MCF 10A (cell line): ENCODE measurements around the gene PUS10. TPM values are rescaled to one million over a fixed set of nuclear protein-coding genes. Genes with fewer than 3 reads are reported as not detected.
A peak's percentile ranks its signal among the peaks of the same experiment; 100 is the strongest.
"Not testable (repeated sequence)": the region's sequence is repeated elsewhere in the genome, so short reads cannot be mapped to it uniquely, and the experiment has no call there.

ENCODE experiments used
- BruUV-seq: library from RNA; stranded (reverse); fragments of 400-500 nt; replicated peaks from 2 replicates; lab custom pipeline; 2021; lab: Mats Ljungman, UMichigan
- CTCF ChIA-PET: fragments of 300-600 bp; sonication (Branson Sonifier 250); formaldehyde crosslinking; extraction: SDS; loops from one replicate; lab custom pipeline; 2021; ENCODE audit warnings: antibody characterized with exemption, inconsistent platforms; lab: Yijun Ruan, JAX
- POLR2A ChIA-PET: fragments of 300-600, 350-650 bp; sonication (Branson Sonifier 250); formaldehyde crosslinking; extraction: SDS; loops from one replicate; lab custom pipeline; 2020; ENCODE audit warnings: antibody characterized with exemption, inconsistent platforms; lab: Yijun Ruan, JAX
- DNase-seq: peaks from one replicate; pipeline ENCODE4 v3.0.0-alpha.2; 2018; ENCODE audit not compliant: unreplicated experiment
- H3K27ac Mint-ChIP-seq: one replicate; pipeline ENCODE4 v1.8.0; 2022; ENCODE audit warnings: mild to moderate bottlenecking, low read depth, mixed read lengths; ENCODE audit not compliant: unreplicated experiment
- H3K27me3 Mint-ChIP-seq: one replicate; pipeline ENCODE4 v1.8.0; 2022; ENCODE audit warnings: mixed read lengths; ENCODE audit not compliant: insufficient read depth, unreplicated experiment
- H3K36me3 Mint-ChIP-seq: one replicate; pipeline ENCODE4 v1.8.0; 2022; ENCODE audit warnings: mild to moderate bottlenecking, moderate library complexity, mixed read lengths; ENCODE audit not compliant: insufficient read depth, unreplicated experiment
- H3K4me1 Mint-ChIP-seq: one replicate; pipeline ENCODE4 v1.8.0; 2022; ENCODE audit warnings: mixed read lengths; ENCODE audit not compliant: insufficient read depth, unreplicated experiment
- H3K4me3 Mint-ChIP-seq: one replicate; pipeline ENCODE4 v1.8.0; 2022; ENCODE audit warnings: mild to moderate bottlenecking, moderate library complexity, mixed read lengths; ENCODE audit not compliant: unreplicated experiment
- H3K9me3 Mint-ChIP-seq: one replicate; pipeline ENCODE4 v1.8.0; 2022; ENCODE audit warnings: mixed read lengths; ENCODE audit not compliant: unreplicated experiment
- intact Hi-C: fragments of 100-400 bp; cut with micrococcal nuclease; formaldehyde crosslinking; loops from 2 replicates; pipeline ENCODE4 v1.14.1; 2022
- total RNA-seq: library from RNA; stranded (reverse); gene quantifications from 2 replicates; pipeline ENCODE4 v1.2.3, GENCODE V29; 2022
- TF ChIP-seq, protein P1 (sequence below): fragments of 200-600 bp; IDR thresholded peaks from one replicate; pipeline ENCODE4 v1.8.0; 2022; ENCODE audit warnings: antibody characterized with exemption, mild to moderate bottlenecking; ENCODE audit not compliant: unreplicated experiment

The PUS10 gene
- total RNA-seq, 1 experiment from 2014 or later = 5.0 TPM

GRCh38 chr2:60936757-60937156, 81.3 kb downstream of the PUS10 start:
- Mint-ChIP-seq H3K9me3 (no peaks in the 10 kb centered on the region), H3K4me1 (no peaks in the 10 kb centered on the region), H3K27me3 (no peaks in the 10 kb centered on the region), H3K27ac (no peak overlapping the region), H3K4me3 (no peak overlapping the region), H3K36me3 (peaks cover 38% of the 10 kb centered on the region)
- DNase-seq = no peak
- CTCF ChIA-PET = no interaction called here
- intact Hi-C loops = no loop called here
- TF ChIP-seq, protein P1, sequence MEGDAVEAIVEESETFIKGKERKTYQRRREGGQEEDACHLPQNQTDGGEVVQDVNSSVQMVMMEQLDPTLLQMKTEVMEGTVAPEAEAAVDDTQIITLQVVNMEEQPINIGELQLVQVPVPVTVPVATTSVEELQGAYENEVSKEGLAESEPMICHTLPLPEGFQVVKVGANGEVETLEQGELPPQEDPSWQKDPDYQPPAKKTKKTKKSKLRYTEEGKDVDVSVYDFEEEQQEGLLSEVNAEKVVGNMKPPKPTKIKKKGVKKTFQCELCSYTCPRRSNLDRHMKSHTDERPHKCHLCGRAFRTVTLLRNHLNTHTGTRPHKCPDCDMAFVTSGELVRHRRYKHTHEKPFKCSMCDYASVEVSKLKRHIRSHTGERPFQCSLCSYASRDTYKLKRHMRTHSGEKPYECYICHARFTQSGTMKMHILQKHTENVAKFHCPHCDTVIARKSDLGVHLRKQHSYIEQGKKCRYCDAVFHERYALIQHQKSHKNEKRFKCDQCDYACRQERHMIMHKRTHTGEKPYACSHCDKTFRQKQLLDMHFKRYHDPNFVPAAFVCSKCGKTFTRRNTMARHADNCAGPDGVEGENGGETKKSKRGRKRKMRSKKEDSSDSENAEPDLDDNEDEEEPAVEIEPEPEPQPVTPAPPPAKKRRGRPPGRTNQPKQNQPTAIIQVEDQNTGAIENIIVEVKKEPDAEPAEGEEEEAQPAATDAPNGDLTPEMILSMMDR = no peak
- BruUV-seq = no TSS peak
- POLR2A ChIA-PET = no interaction called here

- no peaks in the 10 kb centered on the region for H3K9me3 Mint-ChIP-seq
- DNase-seq = no peak
- TF ChIP-seq, protein P1 = no peak
- H3K4me3 Mint-ChIP-seq = no peak overlapping the region
- no peaks in the 10 kb centered on the region for H3K4me1 Mint-ChIP-seq
- H3K36me3 Mint-ChIP-seq = peaks cover 42% of the 10 kb centered on the region
- peak overlapping the region; percentile 25 for H3K27ac Mint-ChIP-seq
- ChIA-PET POLR2A (interaction anchor here (0.8 to 1.6 kb wide), 5 partner anchors 12 to 82 kb away, joined by 3 to 5 read pairs (median 4); partner anchors contain the start of gene REL), CTCF (interaction anchor here (0.6 kb wide), 2 partner anchors 7 to 56 kb away, joined by 4 read pairs; no protein-coding TSS in a partner anchor)
- no TSS peak for BruUV-seq
- no peaks in the 10 kb centered on the region for H3K27me3 Mint-ChIP-seq
- intact Hi-C loops = no loop called here
Measured at GRCh38 chr2:60934165-60934722, 83.8 kb downstream of the PUS10 start.

DNA sequence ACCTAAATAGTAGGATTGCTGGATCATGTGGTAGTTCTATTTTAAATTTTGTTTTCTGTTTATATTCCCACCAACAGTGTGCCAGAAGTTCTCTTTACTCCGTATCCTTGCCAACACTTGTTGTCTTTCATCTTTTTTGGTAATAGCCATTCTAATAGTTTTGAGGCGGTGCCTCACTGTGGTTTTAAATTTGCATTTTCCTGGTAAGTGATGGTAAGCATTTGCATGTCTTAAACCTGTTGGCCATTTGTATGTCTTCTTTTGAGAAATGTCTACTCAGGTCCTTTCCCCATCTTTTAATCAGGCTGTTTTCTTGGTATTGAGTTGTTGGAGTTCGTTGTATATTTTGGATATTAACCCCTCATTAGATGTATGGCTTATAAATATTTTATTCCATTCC, 85.1 kb downstream of the PUS10 start:
- Mint-ChIP-seq H3K4me3 (no peak overlapping the region), H3K27ac (no peak overlapping the region), H3K27me3 (no peaks in the 10 kb centered on the region), H3K4me1 (no peaks in the 10 kb centered on the region), H3K9me3 (no peaks in the 10 kb centered on the region), H3K36me3 (peaks cover 42% of the 10 kb centered on the region)
- ChIA-PET CTCF (no interaction called here), POLR2A (interaction anchor here (0.7 to 1.6 kb wide), 2 partner anchors 29 to 48 kb away, joined by 3 to 4 read pairs; no protein-coding TSS in a partner anchor)
- TF ChIP-seq, protein P1 = no peak
- intact Hi-C loops = no loop called here
- no TSS peak for BruUV-seq
- no peak for DNase-seq

DNA sequence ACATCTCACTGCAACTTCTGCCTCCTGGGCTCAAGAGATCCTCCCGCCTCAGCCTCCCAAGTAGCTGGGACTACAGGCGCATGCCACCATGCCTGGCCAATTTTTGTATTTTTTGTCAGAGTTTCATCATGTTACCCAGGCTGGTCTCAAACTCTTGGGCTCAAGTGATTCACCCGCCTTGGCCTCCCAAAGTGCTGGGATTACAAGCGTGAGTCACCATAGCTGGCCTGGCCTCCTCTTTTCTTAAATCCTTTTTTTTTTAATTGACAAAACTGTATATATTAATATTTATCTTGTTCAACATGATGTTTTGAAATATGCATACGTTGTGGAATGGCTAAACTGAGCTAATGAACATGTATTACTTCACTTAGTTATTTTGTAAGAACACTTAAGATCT, 86.0 kb downstream of the PUS10 start:
- H3K27me3 Mint-ChIP-seq, BruUV-seq, H3K4me3 Mint-ChIP-seq, intact Hi-C loops, H3K9me3 Mint-ChIP-seq, H3K4me1 Mint-ChIP-seq, CTCF ChIA-PET: not testable (repeated sequence)
- peak; percentile 28 for DNase-seq
- POLR2A ChIA-PET = interaction anchor here (0.6 to 1.5 kb wide), 3 partner anchors 10 to 50 kb away, joined by 3 to 4 read pairs (median 3); partner anchors contain the start of gene REL
- Mint-ChIP-seq H3K36me3 (peaks cover 42% of the 10 kb centered on the region), H3K27ac (peak overlapping the region; percentile 46)
